Sigmoid colon (tissue), 4 donors: ENCODE results near the gene SLC12A3.

ENCODE experiments used
- EP300 ChIP-seq, 4 donors: sonication (generic); formaldehyde crosslinking; IDR thresholded peaks; one replicate each; pipeline ENCODE4 v1.6.1; 2017; ENCODE audit warnings: antibody characterized with exemption in 4 of 4
- POLR2A ChIP-seq, 2 donors: fragments of 450-650 bp; IDR thresholded peaks; one replicate each; pipeline ENCODE4 v1.6.1; 2016; ENCODE audit warnings: antibody characterized with exemption in 2 of 2, mild to moderate bottlenecking in 2 of 2, moderate library complexity in 2 of 2
- TF ChIP-seq, protein P1 (sequence below), 4 experiments: fragments of 450-650 bp in 3 of 4; fragments of 200-600 bp in 1 of 4; IDR thresholded peaks; one replicate each; pipeline ENCODE4 v1.5.1; 2016 to 2019; ENCODE audit warnings: antibody characterized with exemption in 4 of 4, mild to moderate bottlenecking in 3 of 4, moderate library complexity in 2 of 4

DNA sequence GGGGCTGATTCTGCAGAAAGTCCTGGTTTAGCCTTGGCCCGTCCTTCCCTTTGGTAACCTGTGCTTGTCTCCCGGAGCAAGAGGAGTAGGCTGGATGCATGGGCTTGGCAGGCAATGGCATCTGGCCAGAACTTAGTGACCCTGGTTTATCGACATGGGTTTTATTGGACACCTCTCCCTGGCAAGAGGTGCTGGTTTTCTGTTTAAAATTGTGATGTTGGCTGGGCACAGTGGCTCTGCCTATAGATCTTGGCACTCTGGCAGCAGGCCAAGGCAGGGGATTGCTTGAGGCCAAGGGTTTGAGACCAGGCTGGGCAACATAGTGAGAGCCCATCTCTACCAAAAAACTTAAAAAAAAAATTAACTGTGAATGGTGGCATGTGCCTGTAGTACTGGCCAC lies 31.2 kb downstream of the SLC12A3 start:
- TF ChIP-seq, protein P1, sequence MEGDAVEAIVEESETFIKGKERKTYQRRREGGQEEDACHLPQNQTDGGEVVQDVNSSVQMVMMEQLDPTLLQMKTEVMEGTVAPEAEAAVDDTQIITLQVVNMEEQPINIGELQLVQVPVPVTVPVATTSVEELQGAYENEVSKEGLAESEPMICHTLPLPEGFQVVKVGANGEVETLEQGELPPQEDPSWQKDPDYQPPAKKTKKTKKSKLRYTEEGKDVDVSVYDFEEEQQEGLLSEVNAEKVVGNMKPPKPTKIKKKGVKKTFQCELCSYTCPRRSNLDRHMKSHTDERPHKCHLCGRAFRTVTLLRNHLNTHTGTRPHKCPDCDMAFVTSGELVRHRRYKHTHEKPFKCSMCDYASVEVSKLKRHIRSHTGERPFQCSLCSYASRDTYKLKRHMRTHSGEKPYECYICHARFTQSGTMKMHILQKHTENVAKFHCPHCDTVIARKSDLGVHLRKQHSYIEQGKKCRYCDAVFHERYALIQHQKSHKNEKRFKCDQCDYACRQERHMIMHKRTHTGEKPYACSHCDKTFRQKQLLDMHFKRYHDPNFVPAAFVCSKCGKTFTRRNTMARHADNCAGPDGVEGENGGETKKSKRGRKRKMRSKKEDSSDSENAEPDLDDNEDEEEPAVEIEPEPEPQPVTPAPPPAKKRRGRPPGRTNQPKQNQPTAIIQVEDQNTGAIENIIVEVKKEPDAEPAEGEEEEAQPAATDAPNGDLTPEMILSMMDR (IDR thresholded peaks at IDR 0.05): no peak
- TF ChIP-seq POLR2A (IDR thresholded peaks at IDR 0.05) (no peak), EP300 (IDR thresholded peaks at IDR 0.05) (no peak)
